DMS 273 (cell line): ENCODE results near the gene SPPL3.

Experiments
- DNase-seq: peaks from one replicate; lab custom pipeline; 2025; ENCODE audit not compliant: unreplicated experiment; lab: John Stamatoyannopoulos, UW

SPPL3 gene

DNA sequence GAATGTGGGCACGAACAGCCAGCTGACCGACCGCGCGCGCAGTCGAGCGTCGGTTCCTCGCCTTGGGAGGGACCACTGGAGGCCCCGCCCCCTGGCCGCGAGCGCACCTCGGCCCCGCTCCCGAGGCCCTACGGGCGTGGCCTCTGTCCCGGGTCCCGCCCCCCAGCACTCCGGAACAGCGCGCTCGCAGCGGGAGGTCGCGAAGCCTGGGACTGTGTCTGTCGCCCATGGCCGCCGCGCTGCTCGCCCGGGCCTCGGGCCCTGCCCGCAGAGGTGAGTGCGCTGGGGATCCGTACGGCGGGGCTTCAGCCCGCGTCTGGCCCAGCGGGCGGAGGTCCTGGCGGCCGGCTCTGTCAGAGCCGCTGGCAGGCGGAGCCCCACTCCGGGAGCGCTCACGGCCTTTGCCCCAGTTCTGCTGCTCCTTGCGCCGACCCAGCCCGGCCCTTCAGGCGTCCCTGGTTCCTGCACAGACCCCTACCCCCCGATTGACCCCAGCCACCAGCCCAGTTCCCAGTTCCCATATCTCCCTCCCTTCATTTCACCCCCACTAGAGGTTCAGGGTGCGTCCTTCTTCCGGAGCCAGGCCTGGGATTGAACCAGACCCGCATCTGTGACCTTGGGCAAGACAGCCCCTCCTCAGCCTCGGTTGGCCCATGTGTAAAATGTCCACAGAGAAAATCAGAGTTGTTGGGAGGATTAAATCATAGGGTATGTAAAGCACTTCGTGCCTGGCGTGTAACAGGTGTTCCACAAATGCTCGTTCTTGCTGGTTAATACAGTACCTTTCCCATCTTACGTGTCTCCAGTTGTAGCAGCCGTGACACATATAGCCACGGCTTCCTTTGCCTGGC lies 178.3 kb downstream of the SPPL3 start, which contains the start of gene ACADS:
TSS of gene ACADS (plus strand) at position 168 of the 851 bp plus-strand sequence. CDS start at position 228, 60 bp downstream.
- peak; percentile 91 for DNase-seq

DNA sequence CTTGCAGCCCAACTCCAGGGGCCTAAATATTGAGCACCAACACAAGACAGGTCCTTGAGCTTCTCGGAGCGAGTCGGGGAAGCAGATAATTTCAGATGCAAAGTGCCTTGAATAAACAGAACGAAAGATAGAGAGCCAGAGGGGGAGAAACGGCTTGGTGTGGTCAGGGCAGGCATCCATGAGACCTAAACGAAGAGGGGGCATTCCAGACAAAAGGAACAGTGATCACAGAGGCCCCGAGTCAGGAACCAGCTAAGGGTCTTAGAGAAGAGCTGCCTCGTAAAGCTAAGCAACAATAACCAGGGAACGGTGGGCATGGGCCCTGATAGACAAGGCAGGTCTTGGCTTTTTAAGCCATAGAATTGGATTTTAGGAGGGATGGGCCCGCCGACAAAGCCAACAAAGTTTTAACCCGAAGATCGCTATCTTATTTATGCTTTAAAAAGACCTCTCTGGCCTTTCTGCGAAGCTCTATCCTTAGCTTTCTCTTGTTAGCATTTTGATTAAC lies 179.0 kb downstream of the SPPL3 start:
- no peak for DNase-seq

DNA sequence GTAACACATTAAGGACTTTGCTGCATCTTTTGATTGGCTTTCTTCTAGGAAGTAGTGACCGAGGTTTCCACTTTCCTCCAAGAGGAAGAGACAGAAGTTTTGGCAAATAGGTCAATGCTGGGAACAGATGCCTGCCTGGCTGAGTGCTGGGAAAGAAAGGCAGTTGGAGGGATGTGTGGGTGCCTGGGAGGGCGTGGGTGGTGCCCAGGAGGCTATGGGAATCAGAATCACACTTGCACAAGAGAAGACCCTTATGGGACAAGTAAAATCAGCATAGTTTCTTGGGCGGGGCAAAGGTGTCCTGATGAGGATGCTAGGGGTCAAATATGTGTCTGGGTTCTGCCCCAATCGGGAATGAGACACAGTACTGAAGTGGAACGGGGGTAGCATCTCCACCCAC lies 179.4 kb downstream of the SPPL3 start:
- DNase-seq, result no peak

DNA sequence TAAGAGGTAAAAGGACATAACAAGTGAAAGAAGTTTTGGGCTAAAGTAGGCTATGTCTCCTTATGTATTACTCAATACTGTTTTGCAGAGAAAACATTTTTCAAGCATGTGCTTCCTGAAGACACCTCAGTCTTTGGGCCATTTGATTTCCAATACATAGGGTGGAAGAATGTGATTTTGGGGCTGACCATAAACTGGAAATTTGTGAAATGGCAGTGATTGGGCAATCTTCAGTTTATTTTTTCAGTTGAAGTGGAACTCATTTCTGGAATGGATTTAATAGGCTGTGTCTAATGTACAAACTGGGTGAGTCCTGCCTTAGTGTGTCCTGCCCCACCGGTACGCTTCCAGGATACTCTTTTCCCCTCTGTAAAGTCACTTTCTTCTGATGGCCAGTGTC lies 181.4 kb downstream of the SPPL3 start:
- DNase-seq, result no peak

DNA sequence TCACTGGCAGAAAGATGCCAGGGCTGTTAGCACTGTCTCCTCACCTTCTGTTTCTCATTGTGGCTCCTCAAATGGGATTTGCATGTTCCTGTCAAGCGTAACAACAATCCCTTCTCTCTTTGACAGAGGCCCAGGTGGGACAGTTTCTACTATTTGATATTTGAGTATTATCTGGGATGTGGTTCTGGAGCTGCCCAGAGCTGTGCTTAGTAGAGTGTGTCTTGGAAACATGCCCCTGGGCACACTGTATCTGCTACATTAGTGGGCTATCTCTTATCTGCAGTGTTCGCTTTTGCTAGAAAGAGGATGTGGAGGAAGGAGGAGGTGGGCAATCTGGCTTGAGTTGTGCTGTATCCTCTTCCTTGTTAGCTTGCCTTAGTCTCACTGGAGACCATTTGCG lies 182.3 kb downstream of the SPPL3 start:
- no peak for DNase-seq

DNA sequence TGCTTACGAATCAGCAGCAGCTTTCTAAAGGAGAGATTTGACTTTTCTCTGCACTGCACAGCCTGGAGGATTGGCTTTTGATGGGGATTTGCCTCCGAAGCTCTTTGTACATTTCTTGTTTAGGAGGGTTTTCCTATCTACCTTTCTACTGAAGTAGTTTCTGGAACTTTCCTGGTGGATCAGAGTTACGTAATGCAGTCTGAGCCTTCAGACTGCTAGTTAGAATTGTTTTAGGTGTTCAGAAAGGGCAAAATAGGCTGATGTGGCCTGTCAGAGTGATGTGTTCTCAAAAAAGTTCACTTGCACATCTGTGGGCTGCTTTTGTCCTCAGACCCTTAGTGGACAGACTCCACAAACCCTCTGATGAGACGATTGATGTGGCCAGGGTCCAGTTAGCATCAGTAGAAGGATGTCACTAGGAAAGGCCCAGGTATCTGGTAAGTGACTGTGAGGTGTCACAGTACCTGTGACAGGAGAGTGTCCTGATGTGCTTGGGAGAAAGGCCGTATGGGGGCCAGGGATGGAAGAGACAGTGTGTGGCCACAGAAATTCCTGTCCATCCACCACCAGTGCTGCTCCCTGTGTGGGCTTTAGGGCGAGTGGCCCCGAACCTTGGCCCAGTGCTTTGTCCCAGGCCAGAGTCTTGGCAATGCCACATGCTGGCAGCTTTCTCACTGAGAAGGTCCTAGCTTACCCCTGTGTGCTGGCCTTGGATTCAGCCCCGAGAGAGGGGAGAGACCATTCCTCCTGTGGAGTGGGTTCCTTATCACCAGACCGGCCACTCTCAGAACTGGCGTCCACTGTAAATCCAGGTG lies 183.0 kb downstream of the SPPL3 start:
- no peak for DNase-seq

DNA sequence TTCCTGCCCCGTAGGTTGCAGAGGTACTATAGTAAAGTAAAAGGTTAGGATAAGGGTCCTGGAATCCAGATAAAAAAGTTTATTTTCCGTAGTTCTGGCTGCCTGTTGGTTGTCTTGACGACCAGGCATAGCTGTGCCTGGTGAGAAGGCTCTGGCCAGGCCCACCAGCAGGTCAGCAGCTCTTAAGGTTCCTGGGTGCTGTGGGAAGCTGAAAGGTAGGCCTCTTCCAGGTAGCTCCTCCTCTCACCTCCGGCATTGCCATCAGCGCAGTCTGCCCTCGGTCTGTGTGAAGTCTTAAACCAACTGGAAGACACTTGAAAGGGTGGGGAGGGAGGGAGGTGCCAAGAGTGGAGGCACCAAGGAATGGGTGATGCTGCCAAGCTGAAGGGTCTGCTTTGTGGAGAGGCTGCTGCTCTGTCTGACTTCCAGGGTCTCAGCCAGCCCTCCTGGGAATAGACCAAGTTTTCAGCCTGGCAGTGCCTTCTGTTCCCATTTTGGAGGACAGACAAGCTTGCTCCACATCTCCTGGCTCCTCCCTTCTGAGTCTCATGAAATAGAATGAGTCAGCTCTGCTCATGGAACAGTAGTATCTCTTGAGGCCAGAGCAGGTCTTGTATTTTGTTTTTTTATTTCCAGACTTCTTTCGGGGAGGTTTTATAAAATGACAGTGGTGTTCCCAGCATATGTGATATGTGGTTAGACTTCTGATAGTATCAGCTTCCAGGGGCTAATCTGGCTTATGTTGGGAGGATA lies 183.7 kb downstream of the SPPL3 start:
- peak; percentile 23 for DNase-seq

DNA sequence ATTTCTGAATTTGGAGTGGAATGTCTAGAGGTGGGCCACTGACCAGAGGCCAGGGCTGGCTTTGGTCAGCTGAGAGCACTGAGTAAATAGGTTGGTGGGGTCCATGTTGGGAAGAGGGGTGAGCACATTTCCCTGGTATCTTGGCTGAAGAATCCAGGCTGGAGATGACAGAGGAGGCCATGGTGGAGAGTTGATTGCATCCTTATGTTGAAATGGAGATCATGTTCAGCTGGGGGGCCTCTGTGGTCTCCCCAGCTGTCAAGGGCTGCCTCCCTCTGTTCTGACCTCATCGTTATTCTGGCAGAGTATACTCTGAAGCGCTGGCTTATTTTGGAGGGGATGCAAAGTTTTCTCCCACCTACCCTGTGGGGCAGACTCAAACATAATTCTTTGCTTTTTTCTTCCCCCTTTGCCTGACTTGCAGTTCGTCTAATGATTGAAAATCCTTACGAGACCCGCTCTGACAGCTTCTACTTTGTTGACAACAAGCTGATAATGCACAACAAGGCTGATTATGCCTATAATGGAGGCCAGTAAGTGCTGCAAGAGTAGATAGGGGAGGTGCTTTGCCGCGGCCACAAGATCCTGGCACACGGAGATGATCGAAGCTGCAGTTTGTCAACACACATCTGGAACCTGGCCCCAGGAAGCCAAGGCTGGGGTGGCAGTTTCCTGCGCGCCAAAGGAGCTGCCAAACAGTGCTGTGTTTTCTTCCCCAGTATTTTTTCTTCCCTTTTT lies 184.5 kb downstream of the SPPL3 start:
- no peak for DNase-seq

DNA sequence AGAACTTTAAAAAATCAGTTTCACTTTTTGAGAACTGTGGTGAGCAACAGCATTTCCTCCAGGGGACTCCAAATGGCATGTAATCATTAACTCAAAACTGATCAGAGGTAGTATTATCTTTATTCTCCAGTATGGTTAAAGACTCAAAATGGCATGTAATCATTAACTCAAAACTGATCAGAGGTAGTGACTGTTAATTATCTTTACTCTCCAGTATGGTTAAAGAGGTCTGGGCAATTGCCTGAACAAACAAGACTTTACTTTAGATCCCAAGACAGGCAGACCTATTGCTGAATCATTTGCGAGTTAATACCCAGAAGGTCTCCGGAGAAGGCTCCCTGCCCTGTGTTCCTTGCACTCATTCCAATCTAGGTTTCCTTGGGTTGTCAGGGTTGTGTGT lies 185.1 kb downstream of the SPPL3 start:
- no peak for DNase-seq

DNA sequence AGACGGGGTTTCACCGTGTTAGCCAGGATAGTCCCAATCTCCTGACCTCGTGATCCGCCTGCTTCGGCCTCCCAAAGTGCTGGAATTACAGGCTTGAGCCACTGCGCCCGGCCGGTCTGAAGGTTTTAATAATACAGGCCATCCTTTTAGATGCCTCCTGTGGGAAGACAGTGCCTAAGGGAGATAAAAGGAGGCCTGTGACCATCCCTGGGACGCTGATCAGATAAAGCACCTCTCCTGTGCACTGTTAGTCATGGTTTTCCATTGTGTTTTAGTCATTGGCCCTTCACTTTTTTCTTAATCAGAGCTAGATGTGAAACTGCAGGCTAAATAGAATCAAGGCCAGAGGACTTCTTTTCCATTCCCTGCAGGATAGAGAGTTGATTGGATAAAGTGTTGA lies 186.1 kb downstream of the SPPL3 start:
- no peak for DNase-seq

DNA sequence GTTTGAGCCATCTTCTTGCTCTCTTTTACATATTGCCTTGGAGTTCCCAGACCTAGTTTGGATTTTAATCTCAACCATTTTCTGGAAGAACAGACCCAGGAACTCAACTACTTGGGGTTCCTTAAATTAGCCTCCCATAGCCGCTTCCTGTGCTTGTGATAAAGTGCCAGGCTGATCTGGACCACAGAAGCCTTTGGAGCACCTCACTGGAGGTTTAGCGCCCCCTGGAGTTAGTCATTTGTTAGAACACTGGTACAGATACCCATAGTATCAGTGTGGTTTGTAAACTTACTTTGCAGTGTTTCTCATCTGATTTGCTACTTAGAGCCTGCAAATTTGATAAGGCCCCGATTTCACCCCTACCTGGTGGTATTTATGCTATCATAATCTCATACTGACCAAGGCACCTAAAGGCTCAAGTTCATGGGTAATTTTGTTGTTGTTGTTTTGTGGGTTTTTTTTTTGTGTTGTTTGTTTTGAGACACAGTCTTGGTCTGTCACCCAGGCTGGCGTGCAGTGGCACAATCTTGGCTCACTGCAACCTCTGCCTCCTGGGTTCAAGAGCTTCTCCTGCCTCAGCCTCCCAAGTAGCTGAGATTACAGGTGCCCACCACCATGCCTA lies 190.2 kb downstream of the SPPL3 start:
- peak; percentile 86 for DNase-seq

DNA sequence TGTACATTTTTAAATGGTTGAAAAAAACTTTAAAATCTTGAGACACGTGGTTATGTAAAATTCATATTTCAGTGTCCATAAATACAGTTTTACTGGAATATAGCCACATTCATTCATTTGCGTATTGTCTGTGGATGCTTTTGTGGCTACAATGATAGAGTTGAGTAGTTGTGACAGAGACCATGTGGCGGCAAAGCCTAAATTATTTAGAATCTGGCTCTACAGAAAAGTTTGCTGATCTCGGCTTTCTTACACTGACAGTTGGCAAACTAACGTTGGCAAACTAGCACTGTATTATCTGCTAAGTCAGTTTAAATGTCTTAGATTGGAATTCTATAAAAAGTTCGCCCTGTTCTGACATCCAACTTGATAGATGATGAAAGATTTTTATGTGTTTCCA lies 191.5 kb downstream of the SPPL3 start:
- no peak for DNase-seq
